ENCODE results near the gene SLC30A9.

DNA sequence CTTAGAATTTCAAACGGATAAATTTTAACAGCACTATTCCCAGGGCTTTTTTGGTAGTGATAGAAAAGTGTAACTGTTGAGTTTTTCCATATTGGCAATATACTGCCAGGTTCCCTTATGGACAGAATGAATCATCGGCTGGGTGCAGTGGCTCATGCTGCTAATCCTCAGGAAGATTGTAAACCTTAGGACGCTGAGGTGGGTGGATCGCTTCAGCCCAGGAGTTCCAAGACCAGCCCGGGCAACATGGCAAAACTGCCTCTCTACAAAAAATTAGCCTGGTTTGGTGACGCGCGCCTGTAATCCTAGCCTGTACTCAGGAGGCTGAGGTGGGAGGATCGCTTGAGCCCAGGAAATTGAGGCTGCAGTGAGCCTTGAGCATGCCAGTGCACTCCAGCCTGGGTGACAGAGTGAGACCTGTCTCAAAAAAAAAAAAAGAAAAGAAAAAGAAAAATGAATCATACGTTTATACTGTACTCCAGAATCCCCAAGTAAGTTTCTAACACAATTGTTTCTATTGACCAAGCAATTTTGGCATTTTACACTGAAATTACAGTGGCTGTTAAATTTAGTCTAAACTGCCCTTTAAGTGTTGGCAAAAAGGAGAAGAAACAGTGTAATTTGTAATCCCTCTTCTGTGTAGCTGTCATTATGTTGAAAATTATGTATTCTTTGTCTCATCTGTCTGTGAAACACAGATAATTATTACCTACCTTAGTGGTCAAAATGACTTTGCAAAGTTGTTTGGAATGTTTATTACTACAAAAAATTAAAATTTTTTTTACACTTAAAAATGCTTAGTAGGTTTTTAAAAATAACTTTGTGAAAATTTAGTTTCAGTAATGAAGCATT lies 1.8 kb downstream of the SLC30A9 start:
- TF ChIP-seq ZNF658 (tag by site-specific recombination; IDR thresholded peaks at IDR 0.05), result no peak
- TF ChIP-seq, protein P1, sequence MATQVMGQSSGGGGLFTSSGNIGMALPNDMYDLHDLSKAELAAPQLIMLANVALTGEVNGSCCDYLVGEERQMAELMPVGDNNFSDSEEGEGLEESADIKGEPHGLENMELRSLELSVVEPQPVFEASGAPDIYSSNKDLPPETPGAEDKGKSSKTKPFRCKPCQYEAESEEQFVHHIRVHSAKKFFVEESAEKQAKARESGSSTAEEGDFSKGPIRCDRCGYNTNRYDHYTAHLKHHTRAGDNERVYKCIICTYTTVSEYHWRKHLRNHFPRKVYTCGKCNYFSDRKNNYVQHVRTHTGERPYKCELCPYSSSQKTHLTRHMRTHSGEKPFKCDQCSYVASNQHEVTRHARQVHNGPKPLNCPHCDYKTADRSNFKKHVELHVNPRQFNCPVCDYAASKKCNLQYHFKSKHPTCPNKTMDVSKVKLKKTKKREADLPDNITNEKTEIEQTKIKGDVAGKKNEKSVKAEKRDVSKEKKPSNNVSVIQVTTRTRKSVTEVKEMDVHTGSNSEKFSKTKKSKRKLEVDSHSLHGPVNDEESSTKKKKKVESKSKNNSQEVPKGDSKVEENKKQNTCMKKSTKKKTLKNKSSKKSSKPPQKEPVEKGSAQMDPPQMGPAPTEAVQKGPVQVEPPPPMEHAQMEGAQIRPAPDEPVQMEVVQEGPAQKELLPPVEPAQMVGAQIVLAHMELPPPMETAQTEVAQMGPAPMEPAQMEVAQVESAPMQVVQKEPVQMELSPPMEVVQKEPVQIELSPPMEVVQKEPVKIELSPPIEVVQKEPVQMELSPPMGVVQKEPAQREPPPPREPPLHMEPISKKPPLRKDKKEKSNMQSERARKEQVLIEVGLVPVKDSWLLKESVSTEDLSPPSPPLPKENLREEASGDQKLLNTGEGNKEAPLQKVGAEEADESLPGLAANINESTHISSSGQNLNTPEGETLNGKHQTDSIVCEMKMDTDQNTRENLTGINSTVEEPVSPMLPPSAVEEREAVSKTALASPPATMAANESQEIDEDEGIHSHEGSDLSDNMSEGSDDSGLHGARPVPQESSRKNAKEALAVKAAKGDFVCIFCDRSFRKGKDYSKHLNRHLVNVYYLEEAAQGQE (tag by site-specific recombination; IDR thresholded peaks at IDR 0.05), result no peak
- TF ChIP-seq, protein P2, sequence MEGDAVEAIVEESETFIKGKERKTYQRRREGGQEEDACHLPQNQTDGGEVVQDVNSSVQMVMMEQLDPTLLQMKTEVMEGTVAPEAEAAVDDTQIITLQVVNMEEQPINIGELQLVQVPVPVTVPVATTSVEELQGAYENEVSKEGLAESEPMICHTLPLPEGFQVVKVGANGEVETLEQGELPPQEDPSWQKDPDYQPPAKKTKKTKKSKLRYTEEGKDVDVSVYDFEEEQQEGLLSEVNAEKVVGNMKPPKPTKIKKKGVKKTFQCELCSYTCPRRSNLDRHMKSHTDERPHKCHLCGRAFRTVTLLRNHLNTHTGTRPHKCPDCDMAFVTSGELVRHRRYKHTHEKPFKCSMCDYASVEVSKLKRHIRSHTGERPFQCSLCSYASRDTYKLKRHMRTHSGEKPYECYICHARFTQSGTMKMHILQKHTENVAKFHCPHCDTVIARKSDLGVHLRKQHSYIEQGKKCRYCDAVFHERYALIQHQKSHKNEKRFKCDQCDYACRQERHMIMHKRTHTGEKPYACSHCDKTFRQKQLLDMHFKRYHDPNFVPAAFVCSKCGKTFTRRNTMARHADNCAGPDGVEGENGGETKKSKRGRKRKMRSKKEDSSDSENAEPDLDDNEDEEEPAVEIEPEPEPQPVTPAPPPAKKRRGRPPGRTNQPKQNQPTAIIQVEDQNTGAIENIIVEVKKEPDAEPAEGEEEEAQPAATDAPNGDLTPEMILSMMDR (tag by site-specific recombination; IDR thresholded peaks at IDR 0.05), result no peak
- TF ChIP-seq ZNF510 (tag by site-specific recombination; IDR thresholded peaks at IDR 0.05; ENCODE audit: insufficient replicate concordance), result no peak
- no peak for TF ChIP-seq MEIS1 (CRISPR knock-in tag; IDR thresholded peaks at IDR 0.05; ENCODE audit: borderline replicate concordance)
- TF ChIP-seq FEZF1 (tag by site-specific recombination; IDR thresholded peaks at IDR 0.05), result no peak
- TF ChIP-seq ZNF138 (tag by site-specific recombination; IDR thresholded peaks at IDR 0.05; ENCODE audit: borderline replicate concordance), result no peak
- no peak for TF ChIP-seq HOXD13 (CRISPR knock-in tag; IDR thresholded peaks at IDR 0.05; ENCODE audit: borderline replicate concordance)
- no peak for TF ChIP-seq ZNF341 (tag by site-specific recombination; IDR thresholded peaks at IDR 0.05; ENCODE audit: low read depth)
- no peak for TF ChIP-seq ZNF501 (tag by site-specific recombination; IDR thresholded peaks at IDR 0.05)

Measured in HEK293 (cell line).